ENCODE results near the gene EXOC6B. TPM values are rescaled to one million over a fixed set of nuclear protein-coding genes. Genes with fewer than 3 reads are reported as not detected.
A peak's percentile ranks its signal among the peaks of the same experiment; 100 is the strongest.

The EXOC6B gene
- total RNA-seq, 6 experiments from 2014 or later: 7.8 to 15.1 (median 9.1) TPM

DNA sequence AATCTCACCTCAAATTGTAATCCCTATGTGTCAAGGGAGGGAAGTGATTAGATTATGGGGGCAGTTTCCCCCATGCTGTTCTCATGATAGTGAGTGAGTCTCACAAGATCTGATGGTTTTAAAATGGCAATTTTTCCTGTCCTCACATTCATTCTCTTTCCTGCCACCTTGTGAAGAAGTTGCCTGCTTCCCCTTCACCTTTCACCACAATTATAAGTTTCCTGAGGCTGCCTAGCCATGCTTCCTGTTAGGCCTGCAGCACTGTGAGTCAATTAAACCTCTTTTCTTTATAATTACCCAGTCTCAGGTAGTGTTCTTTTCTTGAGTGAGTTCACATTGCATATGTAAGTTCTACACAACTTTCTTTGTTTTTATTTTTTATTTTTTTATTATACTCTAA lies 271.5 kb downstream of the EXOC6B start:
- no peaks in the 10 kb centered on the region for H3K27me3 ChIP-seq
- no peak overlapping the region for H3K27ac ChIP-seq
- ATAC-seq (no peak), DNase-seq (no peak)
- TF ChIP-seq, protein P1, sequence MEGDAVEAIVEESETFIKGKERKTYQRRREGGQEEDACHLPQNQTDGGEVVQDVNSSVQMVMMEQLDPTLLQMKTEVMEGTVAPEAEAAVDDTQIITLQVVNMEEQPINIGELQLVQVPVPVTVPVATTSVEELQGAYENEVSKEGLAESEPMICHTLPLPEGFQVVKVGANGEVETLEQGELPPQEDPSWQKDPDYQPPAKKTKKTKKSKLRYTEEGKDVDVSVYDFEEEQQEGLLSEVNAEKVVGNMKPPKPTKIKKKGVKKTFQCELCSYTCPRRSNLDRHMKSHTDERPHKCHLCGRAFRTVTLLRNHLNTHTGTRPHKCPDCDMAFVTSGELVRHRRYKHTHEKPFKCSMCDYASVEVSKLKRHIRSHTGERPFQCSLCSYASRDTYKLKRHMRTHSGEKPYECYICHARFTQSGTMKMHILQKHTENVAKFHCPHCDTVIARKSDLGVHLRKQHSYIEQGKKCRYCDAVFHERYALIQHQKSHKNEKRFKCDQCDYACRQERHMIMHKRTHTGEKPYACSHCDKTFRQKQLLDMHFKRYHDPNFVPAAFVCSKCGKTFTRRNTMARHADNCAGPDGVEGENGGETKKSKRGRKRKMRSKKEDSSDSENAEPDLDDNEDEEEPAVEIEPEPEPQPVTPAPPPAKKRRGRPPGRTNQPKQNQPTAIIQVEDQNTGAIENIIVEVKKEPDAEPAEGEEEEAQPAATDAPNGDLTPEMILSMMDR (IDR thresholded peaks at IDR 0.05): no peak
- TF ChIP-seq POLR2A (IDR thresholded peaks at IDR 0.05): no peak
- no peak overlapping the region for H3K4me3 ChIP-seq
- H3K36me3 ChIP-seq: no peaks in the 10 kb centered on the region
- intact Hi-C loops (cut with DNase I): no loop called here
- peaks cover 0 to under 1% (median 0%) of the 10 kb centered on the region in 4 donors for H3K4me1 ChIP-seq
- no peaks in the 10 kb centered on the region for H3K9me3 ChIP-seq

DNA sequence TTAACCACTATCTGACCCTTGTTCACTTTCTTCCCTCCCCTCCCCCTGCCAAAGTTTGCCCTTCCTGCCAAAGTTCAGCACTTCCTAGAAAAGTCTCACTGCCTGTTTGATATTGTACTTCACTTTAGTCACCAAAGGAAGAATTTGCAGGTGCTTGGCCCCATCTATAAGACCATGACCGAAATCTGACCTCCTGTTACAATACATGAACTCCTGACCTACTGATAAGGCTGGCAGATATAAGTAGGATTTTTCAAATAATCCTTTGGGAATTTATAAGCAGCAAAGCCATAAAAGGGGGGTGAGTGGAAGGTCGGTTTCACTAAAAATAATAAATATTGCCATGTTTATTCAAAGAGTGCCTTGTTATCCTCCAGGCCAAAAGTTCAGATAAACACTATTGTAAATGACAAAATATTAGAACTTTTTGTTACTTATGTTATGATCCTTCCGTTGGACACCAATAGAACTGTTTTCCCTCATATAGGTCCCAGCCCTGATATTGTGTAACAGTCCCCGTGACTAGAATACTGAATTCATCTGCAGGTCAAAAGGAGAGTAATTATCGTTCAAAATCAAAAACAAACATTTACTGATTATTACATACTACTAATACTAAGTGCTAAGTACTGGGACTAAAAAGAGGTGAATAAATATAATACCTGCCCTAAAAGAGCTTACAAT lies 277.6 kb downstream of the EXOC6B start:
- ATAC-seq: peak; percentile 63 to 89 (median 76)

DNA sequence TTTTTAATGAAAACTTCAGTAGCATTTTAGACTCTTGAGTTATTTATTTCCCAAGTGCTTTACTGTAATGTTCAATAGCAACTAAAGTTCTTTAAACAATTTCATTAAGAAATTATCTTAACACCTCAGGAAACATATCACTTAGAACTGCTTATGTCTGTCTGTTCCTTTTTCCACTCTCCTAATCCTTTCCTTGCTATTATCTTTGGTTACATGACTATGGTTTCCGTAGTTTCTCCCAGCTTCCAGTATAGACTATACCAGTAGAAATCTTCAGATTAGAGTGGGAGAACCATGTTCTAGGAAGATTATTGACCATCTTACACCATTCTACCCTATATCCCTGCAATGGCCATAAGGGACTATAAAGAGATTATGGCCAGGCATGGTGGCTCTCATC lies 280.0 kb downstream of the EXOC6B start:
- intact Hi-C loops (cut with DNase I): no loop called here
- DNase-seq (no peak), ATAC-seq (no peak)
- TF ChIP-seq, protein P1 (IDR thresholded peaks at IDR 0.05): no peak
- no peak for TF ChIP-seq POLR2A (IDR thresholded peaks at IDR 0.05)
- Histone ChIP-seq H3K27ac (no peak overlapping the region), H3K27me3 (no peaks in the 10 kb centered on the region), H3K4me1 (peaks cover 0 to 11% (median 0%) of the 10 kb centered on the region in 4 donors), H3K4me3 (no peak overlapping the region), H3K9me3 (no peaks in the 10 kb centered on the region), H3K36me3 (no peaks in the 10 kb centered on the region)
- WGBS (ENCODE audit: insufficient coverage, low coverage, low lambda C conversion rate, missing lambda C conversion rate): 93% methylated on average over 1 of the region's 1 CpG

More for the DNA sequence above, 277.6 kb downstream of the EXOC6B start:
- TF ChIP-seq, protein P1 (IDR thresholded peaks at IDR 0.05): no peak
- no peak for TF ChIP-seq POLR2A (IDR thresholded peaks at IDR 0.05)
- Histone ChIP-seq H3K4me1 (peaks cover 0 to 11% (median 0%) of the 10 kb centered on the region in 4 donors), H3K4me3 (no peak overlapping the region), H3K27me3 (no peaks in the 10 kb centered on the region), H3K9me3 (no peaks in the 10 kb centered on the region), H3K36me3 (no peaks in the 10 kb centered on the region), H3K27ac (no peak overlapping the region)
- no peak for DNase-seq
- WGBS (ENCODE audit: insufficient coverage, low coverage, low lambda C conversion rate, missing lambda C conversion rate): 23% methylated on average over 5 of the region's 5 CpGs
- intact Hi-C loops (cut with DNase I): no loop called here

DNA sequence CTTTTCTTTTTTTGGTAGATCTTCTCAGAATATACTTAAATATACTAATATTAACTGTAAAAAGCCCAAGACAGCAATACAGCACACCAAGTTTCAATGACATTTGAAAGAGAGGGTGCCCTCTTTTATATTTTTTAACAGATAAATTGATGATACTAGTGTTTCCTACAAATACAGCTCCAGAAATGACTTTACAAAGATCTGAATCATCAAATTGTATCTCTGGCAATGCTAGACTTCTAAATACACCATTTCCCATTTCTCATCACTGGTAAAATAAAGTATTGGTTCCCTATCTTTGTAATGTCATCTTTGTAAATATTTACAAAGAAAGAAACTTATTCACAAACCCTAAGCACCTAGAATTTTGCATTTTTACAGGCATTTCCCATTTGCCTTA lies 281.3 kb downstream of the EXOC6B start:
- H3K4me3 ChIP-seq: no peak overlapping the region
- H3K9me3 ChIP-seq: no peaks in the 10 kb centered on the region
- H3K27ac ChIP-seq: no peak overlapping the region
- no peak for DNase-seq
- no peaks in the 10 kb centered on the region for H3K27me3 ChIP-seq
- TF ChIP-seq POLR2A (IDR thresholded peaks at IDR 0.05): no peak
- TF ChIP-seq, protein P1 (IDR thresholded peaks at IDR 0.05): no peak
- H3K4me1 ChIP-seq: peaks cover 0 to 11% (median 0%) of the 10 kb centered on the region in 4 donors
- intact Hi-C loops (cut with DNase I): no loop called here
- ATAC-seq: no peak
- H3K36me3 ChIP-seq: no peaks in the 10 kb centered on the region
